Adrenal gland (tissue), 12 donors: ENCODE results near the gene MST1R. TPM values are rescaled to one million over a fixed set of nuclear protein-coding genes. Genes with fewer than 3 reads are reported as not detected.
"Not testable (repeated sequence)": the region's sequence is repeated elsewhere in the genome, so short reads cannot be mapped to it uniquely, and the experiment has no call there.

Experiments used
- DNase-seq, 7 donors: peaks; one replicate each; pipeline ENCODE4 v3.0.0-alpha.2; 2019 to 2020
- H3K27ac ChIP-seq, 5 donors: fragments of 200-600 bp; sonication (generic) in 4 of 5; 1 replicate in 3 of 5; 2 replicates in 2 of 5; pipeline versions ENCODE4 v1.5.1 to v1.8.0; 2016 to 2020; ENCODE audit warnings: mild to moderate bottlenecking in 1 of 5
- H3K27me3 ChIP-seq: fragments of 200-600 bp; 2 replicates; pipeline ENCODE4 v1.8.0; 2021
- H3K36me3 ChIP-seq, 2 donors: fragments of 200-600 bp; replicated peaks in 1 of 2; 1 replicate in 1 of 2; 2 replicates in 1 of 2; pipeline versions ENCODE4 v1.5.1 to v1.8.0; 2018 to 2022
- H3K4me1 ChIP-seq, 2 donors: fragments of 200-600 bp; replicated peaks in 1 of 2; 1 replicate in 1 of 2; 2 replicates in 1 of 2; pipeline versions ENCODE4 v1.5.1 to v1.8.0; 2018 to 2021
- H3K4me3 ChIP-seq, 4 donors: fragments of 200-600 bp; sonication (generic) in 3 of 4; one replicate each; pipeline ENCODE4 v1.5.1; 2016 to 2018
- H3K9me3 ChIP-seq, 3 donors: fragments of 200-600 bp; sonication (generic) in 1 of 3; replicated peaks in 1 of 3; 1 replicate in 2 of 3; 2 replicates in 1 of 3; pipeline versions ENCODE4 v1.5.1 to v1.8.0; 2016 to 2021
- POLR2A ChIP-seq, 2 donors: fragments of 450-650 bp; IDR thresholded peaks; one replicate each; pipeline ENCODE4 v1.6.1; 2017; ENCODE audit warnings: antibody characterized with exemption in 2 of 2, mild to moderate bottlenecking in 2 of 2, moderate library complexity in 1 of 2
- WGBS, 4 donors: extraction: QIAGEN DNeasy Blood & Tissue Kit in 2 of 4; methylation state at CpG; one replicate each; pipeline versions ENCODE4 v1.1.5 to v1.1.7; 2013 to 2017; 5-methylcytosine and 5-hydroxymethylcytosine counted together
- intact Hi-C, 2 donors: fragments of 100-400 bp; cut with DNase I; formaldehyde crosslinking; loops; one replicate each; pipeline versions ENCODE4 v1.14.1 to v1.15.0; 2022 to 2023
- polyA plus RNA-seq, 3 donors: library from polyadenylated mRNA; stranded (reverse); fragments of 200-250 nt in 2 of 3; fragments of 350-450 nt in 1 of 3; fragmentation: Illumina TruSeq in 1 of 3; extraction: RNeasy Lipid Tissue Mini Kit (QIAGEN cat#74804) in 1 of 3; gene quantifications; one replicate each; pipeline ENCODE4 v1.2.3, GENCODE V29; 2013 to 2014
- total RNA-seq, 9 donors: library from RNA; depleted of rRNA in 4 of 9; stranded (reverse); fragments of >200 nt in 4 of 9; fragments of 120-200 nt in 1 of 9; fragmentation: NEBNext Ultra II Directional in 1 of 9; extraction: Animal tissue kit (Norgen Biotek cat#: 25700) in 1 of 9; gene quantifications; one replicate each; pipeline versions ENCODE4 v1.1.0 to v1.2.4, GENCODE V29; 2013 to 2023
- TF ChIP-seq, protein P1 (sequence below), 6 experiments: fragments of 450-650 bp in 4 of 6; fragments of 200-600 bp in 2 of 6; sonication (generic) in 1 of 6; IDR thresholded peaks; 1 replicate in 5 of 6; 2 replicates in 1 of 6; pipeline versions ENCODE4 v1.5.1 to v1.8.0; 2016 to 2021; ENCODE audit warnings: antibody characterized with exemption in 6 of 6, mild to moderate bottlenecking in 2 of 6, moderate library complexity in 1 of 6
- donor health status: healthy with polysubstance abuse.
- donor health status: Bipolar disorder and iron deficiency.
- donor health status: DM: yes; HTN: yes; CAD: no.
- donor health status: DM: no; HTN: no; CAD: no.
- donor health status: DM: no; HTN: no; CAD: no.
- donor health status: DM: yes; HTN: yes; CAD: no.

Gene MST1R
- total and polyA plus RNA-seq, 12 donors, result 0.18 to 2.5 (median 0.65) TPM; not detected in 1

DNA sequence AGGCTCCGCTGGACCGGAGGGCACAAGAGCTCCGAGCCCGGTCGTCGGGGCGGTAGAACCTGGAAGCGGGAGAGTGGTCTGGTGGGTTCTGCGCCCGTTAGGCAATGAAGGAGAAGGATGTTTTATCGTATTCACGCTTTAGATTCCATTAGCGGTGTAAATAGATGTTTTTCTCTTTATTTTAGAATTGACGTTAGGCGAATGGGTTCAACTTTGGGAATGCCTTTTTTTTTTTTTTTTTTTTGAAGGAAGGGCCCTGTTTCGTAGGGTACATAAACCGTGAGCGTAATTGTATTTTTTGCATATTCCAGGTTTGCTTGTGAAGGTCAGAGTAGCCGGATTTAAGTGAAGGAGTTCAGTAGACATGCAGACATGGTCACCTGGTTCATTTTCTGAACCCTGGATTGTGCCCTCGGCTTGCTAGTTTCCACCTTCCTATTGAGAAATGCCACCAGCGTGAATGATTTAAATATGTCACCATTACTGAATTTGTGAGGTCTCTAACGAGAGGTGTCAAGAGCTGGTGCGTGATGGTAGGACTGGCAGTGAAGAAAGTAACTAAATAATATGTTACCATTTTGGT, 37.1 kb upstream of the MST1R start:
- Histone ChIP-seq H3K4me3 (peak overlapping the region; percentile 43 to 88 (median 69)), H3K9me3 (no peaks in the 10 kb centered on the region), H3K27ac (peak overlapping the region; percentile 78 to 98 (median 94)), H3K36me3 (no peaks in the 10 kb centered on the region), H3K4me1 (peaks cover 8 to 31% of the 10 kb centered on the region in 2 donors), H3K27me3 (no peaks in the 10 kb centered on the region)
- no peak for TF ChIP-seq POLR2A (IDR thresholded peaks at IDR 0.05)
- TF ChIP-seq, protein P1, sequence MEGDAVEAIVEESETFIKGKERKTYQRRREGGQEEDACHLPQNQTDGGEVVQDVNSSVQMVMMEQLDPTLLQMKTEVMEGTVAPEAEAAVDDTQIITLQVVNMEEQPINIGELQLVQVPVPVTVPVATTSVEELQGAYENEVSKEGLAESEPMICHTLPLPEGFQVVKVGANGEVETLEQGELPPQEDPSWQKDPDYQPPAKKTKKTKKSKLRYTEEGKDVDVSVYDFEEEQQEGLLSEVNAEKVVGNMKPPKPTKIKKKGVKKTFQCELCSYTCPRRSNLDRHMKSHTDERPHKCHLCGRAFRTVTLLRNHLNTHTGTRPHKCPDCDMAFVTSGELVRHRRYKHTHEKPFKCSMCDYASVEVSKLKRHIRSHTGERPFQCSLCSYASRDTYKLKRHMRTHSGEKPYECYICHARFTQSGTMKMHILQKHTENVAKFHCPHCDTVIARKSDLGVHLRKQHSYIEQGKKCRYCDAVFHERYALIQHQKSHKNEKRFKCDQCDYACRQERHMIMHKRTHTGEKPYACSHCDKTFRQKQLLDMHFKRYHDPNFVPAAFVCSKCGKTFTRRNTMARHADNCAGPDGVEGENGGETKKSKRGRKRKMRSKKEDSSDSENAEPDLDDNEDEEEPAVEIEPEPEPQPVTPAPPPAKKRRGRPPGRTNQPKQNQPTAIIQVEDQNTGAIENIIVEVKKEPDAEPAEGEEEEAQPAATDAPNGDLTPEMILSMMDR (IDR thresholded peaks at IDR 0.05), result no peak
- intact Hi-C loops, result no loop called here
- DNase-seq, result no peak
- 4 to 9% (median 5%) methylated on average over 23 of the region's 23 CpGs for WGBS, 4 donors

DNA sequence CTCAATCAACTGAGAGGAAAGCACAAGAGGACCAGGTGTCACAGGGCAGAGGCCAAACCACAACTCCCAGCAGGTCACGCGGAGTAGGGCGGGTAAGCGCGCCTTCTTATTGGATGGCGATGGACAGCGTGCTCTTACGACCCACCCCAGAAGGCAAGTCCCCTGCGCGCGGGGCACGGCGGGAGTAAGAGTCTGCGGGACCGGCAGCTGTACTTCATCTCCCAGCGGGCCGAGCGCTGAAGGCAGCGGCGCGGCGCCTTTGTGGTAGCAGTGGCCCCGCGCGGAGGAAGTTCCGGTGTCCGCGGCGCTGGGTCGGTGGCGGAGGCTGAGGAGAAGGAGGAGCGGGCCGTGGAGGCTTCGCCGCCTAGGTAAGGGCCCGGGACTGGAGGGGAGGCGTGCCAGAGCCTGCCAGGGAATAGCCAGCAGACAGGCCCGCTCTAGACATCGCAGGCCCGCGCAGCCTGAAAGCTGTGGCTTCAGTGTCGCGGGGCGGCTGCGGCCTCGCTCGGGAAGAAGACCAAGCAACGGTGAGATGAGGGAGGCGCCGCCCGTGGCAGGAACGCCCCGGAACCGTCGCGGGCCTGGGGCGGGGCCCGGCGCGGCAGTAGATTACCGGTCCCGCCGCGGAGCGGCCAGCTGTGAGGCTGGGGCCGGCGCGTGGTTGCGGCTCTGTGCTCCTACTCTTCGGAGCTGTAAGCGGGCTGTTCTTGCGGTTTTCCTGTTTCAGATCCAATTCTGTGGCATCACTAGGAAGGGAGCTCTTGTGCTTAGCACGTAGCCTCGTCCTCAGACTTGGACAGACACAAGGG, 36.4 kb upstream of the MST1R start, which contains the start of gene RBM6:
Gene RBM6 (plus strand): TSS at position 293 of the 809 bp plus-strand sequence. CDS start 22,492 bp downstream, outside the sequence.
- peak; percentile 96 to 99 (median 98) for DNase-seq
- Histone ChIP-seq H3K27me3 (no peaks in the 10 kb centered on the region), H3K9me3 (no peaks in the 10 kb centered on the region), H3K27ac (peak within 1 kb of the TSS; percentile 78 to 98 (median 94)), H3K36me3 (no peaks in the 10 kb centered on the region), H3K4me1 (peaks cover 8 to 31% of the 10 kb centered on the region in 2 donors), H3K4me3 (peak within 1 kb of the TSS; percentile 43 to 88 (median 69))
- intact Hi-C loops, result no loop called here
- 0% methylated on average over 22 to 74 of the region's 74 CpGs for WGBS, 4 donors
- TF ChIP-seq POLR2A (IDR thresholded peaks at IDR 0.05), result peak; percentile 84 to 95
- TF ChIP-seq, protein P1 (IDR thresholded peaks at IDR 0.05), result peak in 1 of 6 experiments; percentile 5

DNA sequence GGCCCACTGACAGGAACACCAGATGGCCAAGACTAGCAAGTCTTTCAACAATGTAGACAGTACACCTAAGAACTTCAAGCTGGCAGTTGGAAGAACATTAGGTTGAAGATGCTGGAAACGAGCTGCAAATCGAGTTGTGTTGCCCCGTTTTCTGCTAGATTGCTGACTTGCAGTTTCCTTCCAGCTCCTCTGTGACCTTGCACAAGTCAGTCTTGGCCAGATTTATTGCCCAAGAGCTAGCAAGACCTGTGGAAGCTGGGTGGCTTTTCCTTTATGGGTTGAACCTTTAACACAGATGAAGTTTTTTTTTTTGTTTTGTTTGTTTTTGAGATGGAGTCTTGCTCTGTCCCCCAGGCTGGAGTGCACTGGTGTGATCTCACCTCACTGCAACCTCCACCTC, 33.4 kb upstream of the MST1R start:
- intact Hi-C loops, result no loop called here
- Histone ChIP-seq H3K4me1 (peaks cover 8 to 23% of the 10 kb centered on the region in 2 donors), H3K4me3 (no peak overlapping the region), H3K27ac (peak overlapping the region in 1 of 5 donors; percentile 1), H3K36me3 (no peaks in the 10 kb centered on the region), H3K9me3 (no peaks in the 10 kb centered on the region), H3K27me3 (no peaks in the 10 kb centered on the region)
- WGBS, 4 donors, result 4 to 10% (median 5%) methylated on average over 3 of the region's 3 CpGs
- DNase-seq, result peak in 6 of 7 donors; percentile 43 to 71 (median 58)
- TF ChIP-seq, protein P1 (IDR thresholded peaks at IDR 0.05), result no peak

DNA sequence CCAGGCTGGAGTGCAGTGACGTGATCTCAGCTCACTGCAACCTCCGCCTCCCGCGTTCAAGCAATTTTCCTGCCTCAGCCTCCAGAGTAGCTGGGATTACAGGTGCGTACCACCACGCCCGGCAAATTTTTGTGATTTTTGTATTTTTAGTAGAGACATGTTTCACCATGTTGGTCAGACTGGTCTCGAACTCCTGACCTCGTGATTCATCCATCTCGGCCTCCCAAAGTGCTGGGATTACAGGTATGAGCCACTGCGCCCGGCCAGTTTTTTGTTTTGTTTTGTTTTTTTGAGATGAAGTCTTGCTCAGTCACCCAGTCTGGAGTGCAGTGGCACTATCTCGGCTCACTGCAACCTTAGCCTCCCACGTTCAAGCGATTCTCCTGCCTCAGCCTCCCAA, 28.6 kb upstream of the MST1R start:
- H3K27ac ChIP-seq, H3K9me3 ChIP-seq, DNase-seq, H3K27me3 ChIP-seq, H3K36me3 ChIP-seq, intact Hi-C loops, H3K4me3 ChIP-seq: not testable (repeated sequence)
- peaks cover 5 to 27% of the 10 kb centered on the region in 2 donors for H3K4me1 ChIP-seq
- WGBS, 4 donors, result 86 to 93% (median 91%) methylated on average over 15 of the region's 15 CpGs
